GM18520 (cell line): ENCODE results near the gene DCST1.

Source experiments
- ATAC-seq: cut with Tn5 transposase; IDR thresholded peaks from one replicate; pipeline ENCODE4 v1.9.1; 2021; ENCODE audit not compliant: unreplicated experiment

Gene DCST1

GRCh38 chr1:155030243-155030795 is 3.3 kb upstream of the DCST1 start:
- ATAC-seq, result no peak

GRCh38 chr1:155030899-155031298 is 2.7 kb upstream of the DCST1 start:
- no peak for ATAC-seq

DNA sequence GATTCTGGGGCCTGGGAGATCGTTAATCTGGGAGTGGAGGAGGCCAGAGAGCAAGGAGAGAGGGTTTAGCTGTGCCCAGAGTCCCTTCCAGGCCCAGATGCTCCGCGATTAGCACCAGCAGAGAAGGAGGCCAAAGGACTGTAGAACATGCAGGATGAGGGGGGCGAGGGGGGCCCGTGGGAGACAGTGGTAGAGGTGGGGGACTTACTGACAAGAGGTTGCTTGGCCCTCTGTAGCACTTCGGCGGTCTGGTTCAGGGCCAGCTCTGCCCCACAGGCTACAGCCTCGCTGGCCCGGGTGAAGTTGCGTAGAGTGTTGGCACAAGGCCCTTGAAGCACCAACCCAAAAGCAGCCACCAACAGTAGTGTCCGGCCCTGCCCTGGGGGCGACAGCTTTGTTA is 738 bp upstream of the DCST1 start:
- no peak for ATAC-seq

- ATAC-seq, result no peak
Measured at GRCh38 chr1:155034318-155035208, 939 bp downstream of the DCST1 start.

- ATAC-seq, result no peak
Measured at GRCh38 chr1:155035936-155036335, 2.3 kb downstream of the DCST1 start.

DNA sequence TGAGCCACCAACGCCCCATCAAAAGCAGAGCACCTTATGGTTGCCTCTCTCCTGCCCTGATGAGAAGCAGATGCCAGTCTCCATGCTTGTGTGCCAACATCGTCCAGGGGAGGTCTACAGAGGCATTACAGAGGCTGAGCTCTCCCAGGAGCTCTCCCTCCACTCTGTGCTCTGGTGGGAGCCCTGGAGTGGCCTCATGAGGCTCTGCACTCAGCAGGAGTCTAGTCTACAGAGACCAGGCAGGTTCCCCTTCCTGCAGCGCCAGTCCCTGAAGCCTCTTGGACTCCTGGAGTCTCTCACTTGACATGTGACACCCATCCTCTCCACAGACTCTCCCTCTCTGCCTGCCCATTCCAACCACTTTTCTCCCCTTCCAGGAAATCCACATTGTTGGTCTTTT is 3.4 kb downstream of the DCST1 start:
- no peak for ATAC-seq

DNA sequence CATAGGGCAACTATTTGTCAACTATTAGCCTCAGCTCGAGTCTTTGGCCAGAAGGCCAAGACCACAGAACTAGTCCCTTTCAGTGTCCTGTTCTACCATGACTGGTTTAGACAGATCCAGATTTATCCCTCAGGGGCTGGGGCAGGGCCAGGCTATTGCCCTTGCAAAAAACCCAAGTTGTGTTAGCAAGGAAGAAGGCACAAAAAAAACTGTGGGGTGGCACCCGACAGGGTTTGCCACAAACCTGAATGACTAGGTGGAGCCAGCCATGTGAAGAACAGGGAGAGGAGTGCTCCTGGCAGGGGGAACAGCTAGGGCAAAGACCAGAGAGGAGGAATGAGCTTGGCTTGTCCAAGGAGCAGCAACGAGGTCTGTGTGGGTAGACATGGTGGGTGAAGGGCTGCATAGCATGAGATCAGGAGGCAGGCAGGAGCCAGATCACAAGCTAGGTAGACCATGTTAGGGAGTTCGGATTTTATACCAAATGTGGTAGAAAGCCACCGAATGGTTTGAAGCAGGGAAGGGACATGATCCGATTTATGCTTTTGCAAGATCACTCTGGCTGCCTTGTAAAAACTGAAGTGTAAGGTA is 4.3 kb downstream of the DCST1 start:
- ATAC-seq, result no peak

- no peak for ATAC-seq
Measured at GRCh38 chr1:155038602-155039307, 5.1 kb downstream of the DCST1 start.

- ATAC-seq, result no peak
Measured at GRCh38 chr1:155039308-155039669, 5.7 kb downstream of the DCST1 start.

DNA sequence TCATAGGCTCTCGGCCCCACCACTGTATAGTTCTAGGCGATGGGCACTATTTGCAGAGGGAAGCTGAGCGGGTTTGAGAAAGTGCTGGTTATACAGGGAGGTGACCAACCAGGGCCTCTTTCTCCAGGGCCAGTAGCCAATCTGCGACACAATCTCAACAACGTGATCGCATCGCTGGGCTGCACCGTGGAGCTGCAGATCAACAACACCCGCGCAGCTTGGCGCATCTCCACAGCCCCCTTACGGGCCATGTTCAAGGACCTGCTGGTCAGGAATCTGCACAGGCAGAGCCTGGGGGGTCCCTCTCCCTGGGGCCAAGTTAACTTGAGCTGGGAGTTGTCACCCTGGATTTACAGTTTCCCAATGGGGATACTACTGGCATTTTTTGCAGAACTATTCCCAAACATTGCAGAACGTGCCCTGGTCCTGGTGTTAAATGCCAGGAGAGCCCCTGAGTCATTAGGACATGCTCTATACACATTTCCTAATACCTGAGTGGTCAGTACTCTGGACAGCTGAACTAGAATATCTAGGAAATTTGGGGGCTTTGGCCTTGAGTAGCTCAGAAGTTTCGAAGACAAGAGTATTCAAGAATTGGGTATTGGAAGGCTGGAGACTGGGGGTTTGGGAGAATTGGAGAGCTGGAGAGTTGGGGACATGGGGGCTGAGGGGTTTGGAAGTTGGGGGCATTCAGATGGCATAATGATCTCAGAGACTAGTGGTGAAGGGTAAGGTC is 6.9 kb downstream of the DCST1 start:
- ATAC-seq, result no peak

DNA sequence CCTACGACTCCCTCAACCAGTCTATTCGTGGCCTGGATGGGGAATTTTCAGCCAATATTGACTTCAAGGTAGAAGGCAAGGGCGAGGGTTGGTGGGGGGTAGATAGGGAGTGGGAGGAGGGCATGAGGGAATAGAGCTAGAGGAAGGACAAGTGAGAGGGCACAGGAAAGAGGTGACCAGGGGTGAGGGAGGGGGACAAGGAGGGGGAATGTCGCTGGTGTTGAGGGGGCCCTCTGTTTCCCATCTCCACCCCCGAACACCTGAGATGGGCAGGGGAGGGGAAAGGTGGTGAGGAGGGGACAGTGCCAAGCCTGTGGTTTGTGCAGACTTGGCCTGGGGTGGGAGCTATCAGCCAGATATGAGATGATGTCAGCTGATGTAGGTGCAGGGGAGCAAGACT is 9.2 kb downstream of the DCST1 start:
- ATAC-seq, result no peak

DNA sequence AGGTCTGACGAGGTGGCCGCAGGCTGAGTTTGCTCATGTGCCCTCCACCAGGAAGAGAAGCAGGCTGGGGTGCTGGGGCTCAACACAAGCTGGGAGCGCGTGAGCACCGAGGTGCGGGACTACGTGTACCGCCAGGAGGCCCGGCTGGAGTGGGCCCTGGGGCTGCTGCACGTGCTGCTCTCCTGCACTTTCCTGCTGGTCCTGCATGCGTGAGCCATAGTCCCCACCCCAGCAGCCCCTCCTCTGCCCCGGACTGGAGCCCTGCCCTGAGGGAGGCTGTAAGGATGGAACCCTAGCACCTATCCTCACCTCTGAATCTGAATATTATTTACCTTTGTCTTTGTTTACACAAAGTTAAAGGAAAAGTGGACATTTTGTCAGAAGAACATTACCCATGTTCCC is 9.7 kb downstream of the DCST1 start:
- no peak for ATAC-seq

- ATAC-seq, result no peak
Measured at GRCh38 chr1:155043793-155044192, 10.2 kb downstream of the DCST1 start.

DNA sequence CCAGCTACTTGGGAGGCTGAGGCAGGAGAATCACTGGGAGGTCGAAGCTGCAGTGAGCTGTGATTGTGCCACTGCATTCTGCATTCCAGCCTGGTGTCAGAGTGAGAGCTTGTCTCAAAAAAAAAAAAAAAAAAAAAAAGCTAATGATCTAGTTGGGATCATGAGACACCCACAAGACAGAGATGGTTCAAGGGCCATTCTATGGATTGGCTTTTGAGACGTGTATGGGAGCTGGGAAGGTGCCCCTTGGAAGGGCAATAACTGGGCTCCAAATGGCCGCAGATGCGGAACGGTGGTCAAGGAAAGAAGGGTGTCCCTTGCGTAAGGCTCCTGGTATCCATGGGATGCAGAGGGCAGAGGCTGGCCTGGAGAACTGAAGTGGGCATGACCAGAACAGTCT is 10.7 kb downstream of the DCST1 start:
- no peak for ATAC-seq

DNA sequence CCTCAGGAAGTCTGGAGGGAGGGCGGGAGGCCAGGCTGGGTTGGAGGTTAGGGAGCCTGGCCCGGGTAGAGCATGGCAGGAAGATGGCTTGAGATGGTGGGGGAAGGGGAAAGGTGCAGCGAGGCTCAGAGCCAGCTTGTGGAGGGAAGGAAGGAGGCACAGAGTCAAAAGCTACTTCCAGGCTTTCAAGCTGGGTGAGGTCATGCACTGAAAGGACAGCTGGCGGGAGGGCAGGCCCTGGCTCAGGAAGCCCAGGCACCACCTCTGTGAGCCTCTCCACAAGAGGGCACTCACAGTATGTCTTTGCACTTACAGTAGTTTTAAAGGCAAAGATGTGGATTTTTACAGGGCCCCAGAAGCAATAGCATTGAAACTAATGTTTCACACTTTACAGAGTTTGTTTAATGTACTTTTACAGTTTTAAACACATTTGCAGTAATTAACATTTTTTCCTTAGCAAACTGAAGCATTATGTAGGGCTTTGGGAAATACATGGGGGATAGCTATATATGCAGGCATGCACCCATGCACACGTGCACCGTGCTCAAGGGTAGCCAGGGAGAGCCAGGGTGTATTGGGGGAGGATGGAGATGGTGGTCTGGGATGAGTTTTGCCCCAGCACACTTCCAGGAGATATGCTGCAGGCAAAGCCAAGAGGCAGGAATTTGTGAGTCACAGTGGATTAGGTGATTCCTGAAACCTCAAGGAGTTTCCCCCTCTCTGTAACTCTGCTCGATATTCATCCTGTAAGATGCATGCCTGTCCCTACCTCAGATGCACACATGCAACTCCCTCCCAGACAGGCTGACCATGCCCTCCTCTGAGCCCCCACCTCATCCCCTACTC is 11.4 kb downstream of the DCST1 start:
- no peak for ATAC-seq

DNA sequence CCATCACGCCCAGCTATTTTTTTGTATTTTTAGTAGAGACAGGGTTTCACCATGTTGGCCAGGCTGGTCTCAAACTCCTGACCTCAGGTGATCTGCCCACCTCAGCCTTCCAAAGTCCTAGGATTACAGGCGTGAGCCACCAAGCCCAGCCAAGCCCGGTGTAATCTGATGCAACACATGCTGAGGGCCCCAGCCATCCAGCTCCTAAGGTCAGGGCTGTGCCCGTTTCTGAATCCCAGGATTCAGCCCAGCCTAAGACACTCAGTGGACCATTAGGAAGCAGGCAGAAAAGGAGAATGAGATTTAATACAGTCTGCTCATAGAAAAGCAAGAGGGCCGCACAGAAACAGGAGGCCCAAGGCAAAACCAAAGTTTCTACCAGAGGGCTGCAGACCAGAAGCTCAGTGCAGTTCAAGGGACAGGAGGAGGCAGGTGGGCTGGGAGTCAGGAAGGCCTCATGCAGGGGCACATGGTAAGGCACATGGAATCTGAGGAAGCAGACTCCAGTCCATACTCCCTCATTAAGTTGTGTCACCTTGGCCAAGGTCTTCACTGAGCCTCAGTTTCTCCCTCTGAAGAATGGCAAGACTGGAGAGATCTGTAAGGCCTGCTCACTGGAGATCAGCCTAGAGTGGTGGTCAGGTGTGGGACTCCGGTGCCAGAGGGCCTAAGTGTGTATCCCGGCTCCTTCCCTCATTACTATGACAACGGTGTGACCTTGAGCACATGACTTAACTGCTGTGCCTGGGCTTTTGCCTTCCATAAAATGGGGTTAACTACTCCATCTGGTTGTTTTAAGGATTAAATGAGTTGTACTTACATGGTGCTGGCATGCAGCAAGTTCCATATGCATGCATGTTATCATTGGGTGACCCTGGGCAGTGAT is 15.1 kb downstream of the DCST1 start:
- ATAC-seq, result no peak

- no peak for ATAC-seq
Measured at GRCh38 chr1:155049651-155050559, 16.3 kb downstream of the DCST1 start.
